Activated CD8-positive, alpha-beta T cell treated with anti-CD3 and anti-CD28 coated beads for 36 hours (primary cell): Measurements from ENCODE around the gene ACER1. TPM values are rescaled to one million over a fixed set of nuclear protein-coding genes. Genes with fewer than 3 reads are reported as not detected.

Source experiments
- ATAC-seq: fragments of 200-7000 bp; cut with Tn5 transposase; one replicate; pipeline ENCODE4 v1.10.0; 2021; ENCODE audit warnings: mild to moderate bottlenecking, moderate library complexity
- CTCF ChIA-PET: fragments of 350-600 bp; sonication (Branson Sonifier 250); formaldehyde crosslinking; loops from one replicate; lab custom pipeline; 2021; ENCODE audit warnings: antibody characterized with exemption; lab: Charles Lee
- POLR2A ChIA-PET: fragments of 350-600 bp; sonication (Branson Sonifier 250); formaldehyde crosslinking; loops from one replicate; lab custom pipeline; 2021; ENCODE audit warnings: antibody characterized with exemption; lab: Charles Lee
- DNase-seq: peaks from one replicate; pipeline ENCODE4 v3.0.0-alpha.2; 2020
- H3K27ac Mint-ChIP-seq: one replicate; pipeline ENCODE4 v1.8.0; 2021; ENCODE audit warnings: mild to moderate bottlenecking, mixed read lengths
- H3K27me3 Mint-ChIP-seq: one replicate; pipeline ENCODE4 v1.8.0; 2021; ENCODE audit warnings: mixed read lengths
- H3K36me3 Mint-ChIP-seq: one replicate; pipeline ENCODE4 v1.8.0; 2021; ENCODE audit warnings: low read depth, mixed read lengths
- H3K4me1 Mint-ChIP-seq: one replicate; pipeline ENCODE4 v1.8.0; 2021; ENCODE audit warnings: low read depth, mixed read lengths
- H3K4me3 Mint-ChIP-seq: one replicate; pipeline ENCODE4 v1.8.0; 2021; ENCODE audit warnings: mild to moderate bottlenecking, moderate library complexity, mixed read lengths
- H3K9me3 Mint-ChIP-seq: one replicate; pipeline ENCODE4 v1.8.0; 2021; ENCODE audit warnings: mixed read lengths
- intact Hi-C: fragments of 100-400 bp; cut with micrococcal nuclease; formaldehyde crosslinking; loops from one replicate; pipeline ENCODE4 v1.10.0; 2022
- total RNA-seq, 2 experiments: library from RNA; stranded (reverse); gene quantifications; one replicate each; pipeline ENCODE4 v1.2.3, GENCODE V29; 2021
- TF ChIP-seq, protein P1 (sequence below): fragments of 200-600 bp; IDR thresholded peaks from one replicate; pipeline ENCODE4 v1.8.0; 2022; ENCODE audit warnings: antibody characterized with exemption, mild to moderate bottlenecking

Gene ACER1
- total RNA-seq, 2 experiments from 2014 or later, result not detected

DNA sequence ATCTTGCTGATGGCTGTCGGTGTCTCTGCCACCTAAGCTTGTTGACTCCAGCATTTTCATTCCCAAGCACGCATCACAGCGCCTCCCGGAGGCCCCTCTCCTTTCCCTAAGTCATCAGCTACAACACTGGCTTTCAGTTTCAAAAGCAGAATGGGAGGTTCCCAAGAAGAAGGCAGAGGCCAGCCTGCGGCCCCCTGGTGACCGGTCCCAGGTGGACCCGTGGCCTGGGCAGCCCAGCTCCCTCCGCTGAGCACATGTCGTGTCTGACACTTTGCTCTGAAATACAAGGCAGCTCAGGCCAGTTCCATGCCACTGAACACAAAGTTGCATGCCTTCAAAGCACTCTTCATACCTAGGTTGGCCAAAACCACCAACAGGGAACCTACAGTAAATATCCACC lies 62.2 kb downstream of the ACER1 start:
- H3K36me3 Mint-ChIP-seq, result peaks cover 16% of the 10 kb centered on the region
- peak overlapping the region; percentile 30 for H3K27ac Mint-ChIP-seq
- intact Hi-C loops, result no loop called here
- POLR2A ChIA-PET, result interaction anchor here (1.3 kb wide), 1 partner anchor 467 kb away, joined by 3 read pairs; the partner anchor contains the start of gene NRTN
- H3K27me3 Mint-ChIP-seq, result no peaks in the 10 kb centered on the region
- DNase-seq (no peak), ATAC-seq (no peak)
- CTCF ChIA-PET, result no interaction called here
- H3K4me1 Mint-ChIP-seq, result peaks cover 34% of the 10 kb centered on the region
- H3K4me3 Mint-ChIP-seq, result no peak overlapping the region
- no peaks in the 10 kb centered on the region for H3K9me3 Mint-ChIP-seq
- TF ChIP-seq, protein P1, sequence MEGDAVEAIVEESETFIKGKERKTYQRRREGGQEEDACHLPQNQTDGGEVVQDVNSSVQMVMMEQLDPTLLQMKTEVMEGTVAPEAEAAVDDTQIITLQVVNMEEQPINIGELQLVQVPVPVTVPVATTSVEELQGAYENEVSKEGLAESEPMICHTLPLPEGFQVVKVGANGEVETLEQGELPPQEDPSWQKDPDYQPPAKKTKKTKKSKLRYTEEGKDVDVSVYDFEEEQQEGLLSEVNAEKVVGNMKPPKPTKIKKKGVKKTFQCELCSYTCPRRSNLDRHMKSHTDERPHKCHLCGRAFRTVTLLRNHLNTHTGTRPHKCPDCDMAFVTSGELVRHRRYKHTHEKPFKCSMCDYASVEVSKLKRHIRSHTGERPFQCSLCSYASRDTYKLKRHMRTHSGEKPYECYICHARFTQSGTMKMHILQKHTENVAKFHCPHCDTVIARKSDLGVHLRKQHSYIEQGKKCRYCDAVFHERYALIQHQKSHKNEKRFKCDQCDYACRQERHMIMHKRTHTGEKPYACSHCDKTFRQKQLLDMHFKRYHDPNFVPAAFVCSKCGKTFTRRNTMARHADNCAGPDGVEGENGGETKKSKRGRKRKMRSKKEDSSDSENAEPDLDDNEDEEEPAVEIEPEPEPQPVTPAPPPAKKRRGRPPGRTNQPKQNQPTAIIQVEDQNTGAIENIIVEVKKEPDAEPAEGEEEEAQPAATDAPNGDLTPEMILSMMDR, result no peak

DNA sequence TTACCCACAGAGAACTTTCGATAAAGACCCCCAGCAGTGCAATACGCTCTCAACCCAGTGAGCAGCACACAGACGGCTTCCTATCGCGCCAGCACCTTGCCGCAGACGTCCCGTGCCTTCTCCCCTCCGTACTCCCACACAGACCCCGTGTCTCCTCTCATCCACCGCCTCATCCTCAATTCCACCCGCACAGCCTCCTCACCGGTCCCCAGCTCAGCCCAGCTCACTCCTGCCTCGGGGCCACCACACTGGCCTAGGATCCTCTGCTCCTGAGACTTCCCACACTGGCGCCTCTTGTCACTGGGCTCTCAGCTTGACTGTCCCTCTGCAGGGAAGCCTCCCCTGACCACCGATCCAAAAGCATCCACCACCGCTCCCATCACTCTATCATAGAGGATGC lies 62.6 kb downstream of the ACER1 start:
- peaks cover 16% of the 10 kb centered on the region for H3K36me3 Mint-ChIP-seq
- H3K27ac Mint-ChIP-seq, result peak overlapping the region; percentile 30
- ATAC-seq, result no peak
- DNase-seq, result no peak
- POLR2A ChIA-PET, result interaction anchor here (1.3 kb wide), 1 partner anchor 467 kb away, joined by 3 read pairs; the partner anchor contains the start of gene NRTN
- no peak overlapping the region for H3K4me3 Mint-ChIP-seq
- H3K9me3 Mint-ChIP-seq, result no peaks in the 10 kb centered on the region
- intact Hi-C loops, result no loop called here
- H3K27me3 Mint-ChIP-seq, result no peaks in the 10 kb centered on the region
- TF ChIP-seq, protein P1, result no peak
- CTCF ChIA-PET, result interaction anchor here (0.9 kb wide), 1 partner anchor 10 kb away, joined by 3 read pairs; no protein-coding TSS in a partner anchor
- peaks cover 29% of the 10 kb centered on the region for H3K4me1 Mint-ChIP-seq

DNA sequence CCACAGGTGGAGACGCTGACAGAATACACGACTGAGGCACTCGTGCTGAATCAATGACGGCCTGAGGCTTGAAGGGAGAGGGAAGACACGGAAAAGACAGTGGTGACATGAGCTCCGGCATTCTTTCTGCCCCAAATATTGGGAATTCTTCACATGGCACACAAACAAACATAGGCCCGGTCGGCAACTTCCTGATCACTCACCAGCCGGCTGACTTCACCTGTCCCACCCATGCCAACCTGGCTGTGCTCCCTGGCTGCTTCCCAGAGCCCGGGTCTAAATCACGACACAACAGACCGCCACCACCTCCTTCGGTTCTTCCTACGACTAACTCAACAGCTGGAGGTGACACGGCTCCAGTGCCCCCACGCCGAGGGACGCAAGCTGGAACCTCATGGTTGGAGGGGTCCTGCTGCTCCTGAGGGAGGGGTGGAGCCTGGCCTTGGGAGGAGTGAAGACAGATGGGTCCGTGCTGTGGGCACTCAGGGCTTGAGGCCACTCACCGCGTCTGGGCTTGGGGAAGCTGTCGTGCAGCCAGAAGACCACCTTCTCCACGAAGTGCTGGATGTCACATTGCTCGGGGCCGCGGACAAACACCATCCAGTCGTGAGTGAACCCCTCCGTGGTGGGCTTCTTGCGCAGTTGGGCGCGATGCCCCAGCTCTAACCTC lies 63.2 kb downstream of the ACER1 start:
- ChIA-PET CTCF (interaction anchor here (0.9 kb wide), 1 partner anchor 9 kb away, joined by 3 read pairs; no protein-coding TSS in a partner anchor), POLR2A (interaction anchor here (0.7 to 1.3 kb wide), 2 partner anchors 12 to 466 kb away, joined by 3 to 4 read pairs; partner anchors contain the start of gene NRTN)
- H3K36me3 Mint-ChIP-seq, result peaks cover 17% of the 10 kb centered on the region
- intact Hi-C loops, result no loop called here
- ATAC-seq, result no peak
- TF ChIP-seq, protein P1, result no peak
- no peak overlapping the region for H3K4me3 Mint-ChIP-seq
- DNase-seq, result no peak
- H3K4me1 Mint-ChIP-seq, result peaks cover 25% of the 10 kb centered on the region
- H3K27ac Mint-ChIP-seq, result peak overlapping the region; percentile 13
- no peaks in the 10 kb centered on the region for H3K9me3 Mint-ChIP-seq
- H3K27me3 Mint-ChIP-seq, result no peaks in the 10 kb centered on the region

DNA sequence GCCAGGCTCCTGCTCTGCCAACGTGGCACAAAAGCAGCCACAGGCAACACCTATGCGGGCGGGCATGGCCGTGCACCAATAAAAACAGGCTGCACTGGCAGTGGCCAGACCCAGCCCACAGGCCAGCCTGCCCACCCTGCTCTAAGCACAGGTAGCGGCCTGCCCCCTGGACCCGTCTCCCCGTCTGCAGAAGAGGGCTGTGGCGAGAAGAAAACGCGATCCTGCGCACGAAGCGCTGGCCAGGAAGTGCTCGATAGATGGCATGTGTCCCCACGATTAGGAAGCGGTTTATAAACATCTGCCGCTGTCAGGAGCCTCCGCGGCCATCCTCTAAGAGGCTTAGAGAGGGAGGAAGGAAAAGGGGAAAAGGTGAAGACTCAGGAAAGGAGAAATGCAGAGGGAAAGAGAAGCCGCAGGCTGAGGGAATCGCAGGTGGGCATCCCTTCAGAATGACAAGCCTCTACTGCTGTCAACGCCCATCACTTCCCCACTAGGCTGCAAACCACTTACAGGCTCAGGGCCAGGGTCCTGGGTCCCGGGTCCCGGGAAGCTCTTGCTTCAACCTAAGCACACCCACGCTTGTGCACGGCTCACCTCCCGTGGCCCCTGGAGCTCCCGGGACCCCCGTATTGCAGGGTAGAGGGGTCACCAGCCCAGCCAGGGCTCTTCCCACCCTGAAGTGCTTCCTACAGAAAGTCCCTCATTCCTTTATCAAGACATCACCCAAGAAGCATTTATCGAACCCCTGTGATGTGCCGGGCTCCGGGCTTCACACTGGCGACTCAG lies 64.1 kb downstream of the ACER1 start:
- ChIA-PET POLR2A (no interaction called here), CTCF (no interaction called here)
- TF ChIP-seq, protein P1, result no peak
- H3K27me3 Mint-ChIP-seq, result no peaks in the 10 kb centered on the region
- peaks cover 21% of the 10 kb centered on the region for H3K4me1 Mint-ChIP-seq
- ATAC-seq, result no peak
- H3K9me3 Mint-ChIP-seq, result no peaks in the 10 kb centered on the region
- intact Hi-C loops, result no loop called here
- no peak for DNase-seq
- no peak overlapping the region for H3K4me3 Mint-ChIP-seq
- H3K36me3 Mint-ChIP-seq, result peaks cover 22% of the 10 kb centered on the region
- no peak overlapping the region for H3K27ac Mint-ChIP-seq
